ENCODE measurements around the gene TTC31. TPM values are rescaled to one million over a fixed set of nuclear protein-coding genes. Genes with fewer than 3 reads are reported as not detected.
A peak's percentile ranks its signal among the peaks of the same experiment; 100 is the strongest.

Gene TTC31
- total RNA-seq, 1 experiment from 2014 or later = 38.3 TPM

- ChIA-PET CTCF (interaction anchor here (0.6 to 2.0 kb wide), 5 partner anchors 10 to 192 kb away, joined by 3 to 5 read pairs (median 4); partner anchors contain the start of genes CCDC142, INO80B, TTC31 and WBP1), POLR2A (interaction anchor here (0.7 to 2.5 kb wide), 5 partner anchors 15 to 51 kb away, joined by 3 to 29 read pairs (median 4); partner anchors contain the start of gene WBP1)
- H3K27me3 Mint-ChIP-seq (ENCODE audit: low read depth) = peaks cover 12% of the 10 kb centered on the region
- H3K27ac Mint-ChIP-seq = peak within 1 kb of the TSS; percentile 100
- peaks cover 40% of the 10 kb centered on the region for H3K4me1 Mint-ChIP-seq
- no peaks in the 10 kb centered on the region for H3K36me3 Mint-ChIP-seq
- H3K9me3 Mint-ChIP-seq = no peaks in the 10 kb centered on the region
- DNase-seq (ENCODE audit: low spot score) (peak; percentile 88), ATAC-seq (peak; percentile 50)
- peak within 1 kb of the TSS; percentile 99 for H3K4me3 Mint-ChIP-seq
- TF ChIP-seq MYBL2 (CRISPR knock-in tag; IDR thresholded peaks at IDR 0.05) (no peak), IRF1 (CRISPR knock-in tag; IDR thresholded peaks at IDR 0.05) (0 out of 2 replicates have a peak, but pooled peaks have one; percentile 47), ZNF512 (CRISPR knock-in tag; IDR thresholded peaks at IDR 0.05; ENCODE audit: borderline replicate concordance) (no peak), CBFB (CRISPR knock-in tag; IDR thresholded peaks at IDR 0.05; ENCODE audit: low read depth) (peak; percentile 65; the same call in 1 of the 2 replicates), ATF3 (CRISPR knock-in tag; conservative IDR thresholded peaks at IDR 0.05) (no peak), HMGXB4 (CRISPR knock-in tag; IDR thresholded peaks at IDR 0.05) (peak; percentile 95), RELA (CRISPR knock-in tag; IDR thresholded peaks at IDR 0.05; ENCODE audit: borderline replicate concordance) (no peak), ZNF423 (CRISPR knock-in tag; IDR thresholded peaks at IDR 0.05) (0 out of 2 replicates have a peak, but pooled peaks have one; percentile 17), ZNF219 (CRISPR knock-in tag; IDR thresholded peaks at IDR 0.05; ENCODE audit: borderline replicate concordance) (peak; percentile 83; the same call in 1 of the 2 replicates), GABPB1 (CRISPR knock-in tag; IDR thresholded peaks at IDR 0.05) (peak; percentile 29; the same call in 1 of the 2 replicates), PRRX2 (CRISPR knock-in tag; IDR thresholded peaks at IDR 0.05) (no peak), MAX (CRISPR knock-in tag; IDR thresholded peaks at IDR 0.05) (peak; percentile 71), OVOL2 (CRISPR knock-in tag; IDR thresholded peaks at IDR 0.05; ENCODE audit: borderline replicate concordance) (no peak), ZNF121 (CRISPR knock-in tag; IDR thresholded peaks at IDR 0.05) (peak; percentile 93), ZNF416 (CRISPR knock-in tag; IDR thresholded peaks at IDR 0.05) (0 out of 2 replicates have a peak, but pooled peaks have one; percentile 22), ZNF138 (CRISPR knock-in tag; conservative IDR thresholded peaks at IDR 0.05) (0 out of 2 replicates have a peak, but pooled peaks have one; percentile 68), ELF4 (CRISPR knock-in tag; IDR thresholded peaks at IDR 0.05; ENCODE audit: low read depth) (no peak), FOXP4 (CRISPR knock-in tag; IDR thresholded peaks at IDR 0.05) (peak; percentile 31; the same call in 1 of the 2 replicates), GRHL2 (CRISPR knock-in tag; IDR thresholded peaks at IDR 0.05; ENCODE audit: insufficient replicate concordance, severe bottlenecking) (no peak), NFE2L1 (CRISPR knock-in tag; IDR thresholded peaks at IDR 0.05) (peak; percentile 47; the same call in 1 of the 2 replicates), ETV6 (CRISPR knock-in tag; IDR thresholded peaks at IDR 0.05) (peak; percentile 72), SOX15 (CRISPR knock-in tag; IDR thresholded peaks at IDR 0.05) (no peak), CREB1 (CRISPR knock-in tag; IDR thresholded peaks at IDR 0.05) (peak; percentile 45; the same call in 1 of the 2 replicates), CREM (CRISPR knock-in tag; IDR thresholded peaks at IDR 0.05) (0 out of 2 replicates have a peak, but pooled peaks have one; percentile 59), CDX4 (CRISPR knock-in tag; IDR thresholded peaks at IDR 0.05; ENCODE audit: borderline replicate concordance) (no peak), FOXP1 (CRISPR knock-in tag; IDR thresholded peaks at IDR 0.05; ENCODE audit: borderline replicate concordance) (peak; percentile 84; the same call in 1 of the 2 replicates), ZSCAN18 (CRISPR knock-in tag; IDR thresholded peaks at IDR 0.05) (no peak)
These were observed 41.0 kb upstream of the TTC31 start, which contains the start of gene RTKN for GRCh38 chr2:74441690-74442482. Gene RTKN (minus strand): TSS chr2:74441937. CDS start chr2:74441816, 121 bp downstream.
